AG09319 (cell line): ENCODE measurements around the gene AADAT.
"Not testable (repeated sequence)": the region's sequence is repeated elsewhere in the genome, so short reads cannot be mapped to it uniquely, and the experiment has no call there.

Experiments used
- DNase-seq: peaks from one replicate; pipeline ENCODE4 v3.0.0-alpha.2; 2010; ENCODE audit warnings: low read depth; ENCODE audit errors: extremely low read depth
- TF ChIP-seq, protein P1 (sequence below): IDR thresholded peaks from 2 replicates; pipeline ENCODE4 v1.5.1; 2011; ENCODE audit warnings: low read depth, mild to moderate bottlenecking, inconsistent platforms, low read length, moderate library complexity

Gene AADAT

GRCh38 chr4:170047771-170048354, 41.9 kb downstream of the AADAT start:
- peak; percentile 40 for DNase-seq
- TF ChIP-seq, protein P1, sequence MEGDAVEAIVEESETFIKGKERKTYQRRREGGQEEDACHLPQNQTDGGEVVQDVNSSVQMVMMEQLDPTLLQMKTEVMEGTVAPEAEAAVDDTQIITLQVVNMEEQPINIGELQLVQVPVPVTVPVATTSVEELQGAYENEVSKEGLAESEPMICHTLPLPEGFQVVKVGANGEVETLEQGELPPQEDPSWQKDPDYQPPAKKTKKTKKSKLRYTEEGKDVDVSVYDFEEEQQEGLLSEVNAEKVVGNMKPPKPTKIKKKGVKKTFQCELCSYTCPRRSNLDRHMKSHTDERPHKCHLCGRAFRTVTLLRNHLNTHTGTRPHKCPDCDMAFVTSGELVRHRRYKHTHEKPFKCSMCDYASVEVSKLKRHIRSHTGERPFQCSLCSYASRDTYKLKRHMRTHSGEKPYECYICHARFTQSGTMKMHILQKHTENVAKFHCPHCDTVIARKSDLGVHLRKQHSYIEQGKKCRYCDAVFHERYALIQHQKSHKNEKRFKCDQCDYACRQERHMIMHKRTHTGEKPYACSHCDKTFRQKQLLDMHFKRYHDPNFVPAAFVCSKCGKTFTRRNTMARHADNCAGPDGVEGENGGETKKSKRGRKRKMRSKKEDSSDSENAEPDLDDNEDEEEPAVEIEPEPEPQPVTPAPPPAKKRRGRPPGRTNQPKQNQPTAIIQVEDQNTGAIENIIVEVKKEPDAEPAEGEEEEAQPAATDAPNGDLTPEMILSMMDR, result peak; percentile 71

- not testable (repeated sequence) for DNase-seq
These were observed 43.6 kb downstream of the AADAT start for GRCh38 chr4:170046156-170046555.

DNA sequence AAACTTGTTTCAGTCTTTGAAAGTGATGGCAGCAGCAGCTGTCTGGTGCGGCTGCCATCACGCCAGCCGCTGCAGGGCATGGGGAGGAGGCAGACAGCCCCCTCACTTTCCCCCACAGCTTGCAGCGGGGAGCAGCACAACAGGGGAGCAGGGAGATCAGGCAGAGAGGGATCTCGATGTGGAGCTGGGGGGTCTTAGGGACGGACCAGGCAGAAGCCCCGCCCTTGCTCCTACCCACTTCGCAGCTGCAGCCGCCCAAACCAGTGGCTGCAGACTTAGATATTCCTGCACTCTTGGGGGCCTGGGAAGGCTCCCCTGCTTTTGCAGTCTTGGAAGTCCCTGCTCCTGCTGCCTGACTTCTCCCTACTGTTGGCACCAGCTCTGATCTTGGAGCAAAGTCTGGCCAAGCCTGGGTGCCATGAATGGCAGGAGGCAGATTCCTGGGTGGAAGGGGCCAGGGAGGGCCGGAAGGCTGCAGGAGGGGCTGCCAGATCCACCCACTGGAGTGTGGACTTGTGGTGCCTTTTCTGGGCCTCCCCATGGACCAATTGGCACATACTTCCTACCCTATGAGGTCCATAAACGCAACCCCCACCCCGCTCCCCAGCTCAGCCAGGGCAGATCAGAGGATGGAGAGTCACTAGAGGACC, 49.6 kb downstream of the AADAT start:
- TF ChIP-seq, protein P1, result no peak
- DNase-seq, result no peak

GRCh38 chr4:170038769-170039168, 51.0 kb downstream of the AADAT start:
- no peak for DNase-seq
- TF ChIP-seq, protein P1, result no peak

GRCh38 chr4:170038232-170038631, 51.5 kb downstream of the AADAT start:
- no peak for DNase-seq
- TF ChIP-seq, protein P1, result no peak

- no peak for DNase-seq
- TF ChIP-seq, protein P1, result no peak
These were observed 52.3 kb downstream of the AADAT start for GRCh38 chr4:170037481-170037880.

- TF ChIP-seq, protein P1, result no peak
These were observed 53.9 kb downstream of the AADAT start for GRCh38 chr4:170035845-170036244.

GRCh38 chr4:170035231-170035630, 54.5 kb downstream of the AADAT start:
- DNase-seq, result no peak
- TF ChIP-seq, protein P1, result no peak

More at GRCh38 chr4:170035845-170036244, 53.9 kb downstream of the AADAT start:
- no peak for DNase-seq
